Central memory CD8-positive, alpha-beta T cell (primary cell): ENCODE measurements around the gene UQCRQ.

Source experiments
- ATAC-seq: fragments of 150-1000 bp; cut with Tn5 transposase; replicated peaks from 2 replicates; pipeline ENCODE4 v1.10.0; 2022; ENCODE audit warnings: mild to moderate bottlenecking, moderate FRiP score, moderate number of reproducible peaks; ENCODE audit not compliant: poor library complexity, severe bottlenecking; ENCODE audit errors: extremely low read depth
- DNase-seq, 2 donors: peaks; one replicate each; pipeline ENCODE4 v3.0.0; 2021; ENCODE audit warnings: low spot score in 2 of 2
- H3K27ac Mint-ChIP-seq: one replicate; pipeline ENCODE4 v1.8.0; 2022; ENCODE audit warnings: low read depth, mild to moderate bottlenecking, moderate library complexity, mixed read lengths
- H3K27me3 Mint-ChIP-seq: one replicate; pipeline ENCODE4 v1.8.0; 2022; ENCODE audit warnings: mixed read lengths
- H3K36me3 Mint-ChIP-seq: one replicate; pipeline ENCODE4 v1.8.0; 2022; ENCODE audit warnings: mild to moderate bottlenecking, moderate library complexity, mixed read lengths; ENCODE audit not compliant: insufficient read depth
- H3K4me1 Mint-ChIP-seq: one replicate; pipeline ENCODE4 v1.8.0; 2022; ENCODE audit warnings: mixed read lengths
- H3K4me3 Mint-ChIP-seq: one replicate; pipeline ENCODE4 v1.8.0; 2022; ENCODE audit warnings: mild to moderate bottlenecking, moderate library complexity, mixed read lengths
- H3K9me3 Mint-ChIP-seq: one replicate; pipeline ENCODE4 v1.8.0; 2022; ENCODE audit warnings: mixed read lengths

Gene UQCRQ

GRCh38 chr5:132909702-132910101 is 43.3 kb downstream of the UQCRQ start:
- H3K27ac Mint-ChIP-seq, result no peak overlapping the region
- no peak for DNase-seq
- no peaks in the 10 kb centered on the region for H3K9me3 Mint-ChIP-seq
- peaks cover 22% of the 10 kb centered on the region for H3K36me3 Mint-ChIP-seq
- ATAC-seq, result no peak
- peaks cover 48% of the 10 kb centered on the region for H3K4me1 Mint-ChIP-seq
- no peak overlapping the region for H3K4me3 Mint-ChIP-seq
- no peaks in the 10 kb centered on the region for H3K27me3 Mint-ChIP-seq

DNA sequence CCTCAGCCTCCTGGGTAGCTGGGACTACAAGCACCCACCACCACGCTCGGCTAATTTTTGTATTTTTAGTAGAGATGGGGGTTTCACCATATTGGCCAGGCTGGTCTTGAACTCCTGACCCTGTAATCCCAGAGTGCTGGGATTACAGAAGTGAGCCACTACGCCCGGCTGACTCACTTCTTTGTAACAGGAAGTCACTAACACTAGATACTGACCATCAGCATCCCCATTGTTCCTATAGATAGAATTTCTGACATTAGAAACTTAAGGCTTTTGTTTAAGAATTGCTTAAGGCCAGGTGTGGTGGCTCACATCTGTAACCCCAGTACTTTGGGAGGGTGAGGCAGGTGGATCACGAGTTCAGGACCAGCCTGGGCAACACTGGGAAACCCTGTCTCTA is 49.2 kb downstream of the UQCRQ start:
- H3K36me3 Mint-ChIP-seq, result peaks cover 41% of the 10 kb centered on the region
- no peaks in the 10 kb centered on the region for H3K27me3 Mint-ChIP-seq
- H3K9me3 Mint-ChIP-seq, result no peaks in the 10 kb centered on the region
- no peak overlapping the region for H3K4me3 Mint-ChIP-seq
- H3K27ac Mint-ChIP-seq, result no peak overlapping the region
- DNase-seq (no peak), ATAC-seq (no peak)
- H3K4me1 Mint-ChIP-seq, result peaks cover 19% of the 10 kb centered on the region

DNA sequence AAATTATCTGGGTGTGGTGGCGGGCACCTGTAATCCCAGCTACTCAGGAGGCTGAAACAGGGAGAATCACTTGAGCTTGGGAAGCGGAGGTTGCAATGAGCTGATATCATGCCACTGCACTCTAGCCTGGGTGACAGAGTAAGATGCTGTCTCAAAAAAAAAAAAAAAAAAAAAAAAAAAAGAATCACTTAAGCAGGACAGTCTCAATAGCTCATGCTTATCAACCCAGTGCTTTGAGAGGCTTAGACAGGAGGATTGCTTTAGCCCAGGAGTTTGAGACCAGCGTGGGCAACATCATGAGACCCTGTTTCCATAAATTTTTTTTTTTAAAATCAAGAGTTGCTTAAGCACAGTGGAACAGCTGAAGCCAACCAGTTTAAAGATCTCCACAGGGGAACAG is 49.6 kb downstream of the UQCRQ start:
- no peak overlapping the region for H3K27ac Mint-ChIP-seq
- H3K27me3 Mint-ChIP-seq, result no peaks in the 10 kb centered on the region
- no peak for ATAC-seq
- H3K9me3 Mint-ChIP-seq, result no peaks in the 10 kb centered on the region
- no peak overlapping the region for H3K4me3 Mint-ChIP-seq
- peaks cover 41% of the 10 kb centered on the region for H3K36me3 Mint-ChIP-seq
- DNase-seq, result no peak
- H3K4me1 Mint-ChIP-seq, result peaks cover 15% of the 10 kb centered on the region
